OCI-LY3 (cell line): ENCODE results near the gene ANKRD28.

ENCODE experiments used
- H2AFZ ChIP-seq: fragments of 200-600, 300-600 bp; shearing (Covaris generic); 2 replicates; pipeline ENCODE4 v1.6.0; 2014; ENCODE audit warnings: antibody characterized with exemption, low read depth, low read length
- H3K27ac ChIP-seq: fragments of 200-600, 300-600 bp; sonication (generic); 2 replicates; pipeline ENCODE4 v1.5.1; 2014; ENCODE audit warnings: mild to moderate bottlenecking, low read length, moderate library complexity, mixed read lengths
- H3K27me3 ChIP-seq: fragments of 200-600, 300-600 bp; sonication (generic); 2 replicates; pipeline ENCODE4 v1.6.1; 2014; ENCODE audit warnings: low read depth, low read length, mixed read lengths
- H3K36me3 ChIP-seq: fragments of 200-600, 300-600 bp; sonication (generic); replicated peaks from 2 replicates; pipeline ENCODE3; 2014; ENCODE audit warnings: low read depth, low read length, mixed read lengths
- H3K4me1 ChIP-seq: fragments of 300-600, 200-600 bp; sonication (generic); 2 replicates; pipeline ENCODE4 v1.6.1; 2014; ENCODE audit warnings: low read length, mixed read lengths
- H3K4me2 ChIP-seq: fragments of 200-600, 300-600 bp; sonication (generic); 2 replicates; pipeline ENCODE4 v1.6.1; 2014; ENCODE audit warnings: low read length, mixed read lengths
- H3K4me3 ChIP-seq: fragments of 300-600, 200-600 bp; sonication (generic); 2 replicates; pipeline ENCODE4 v1.5.1; 2014; ENCODE audit warnings: antibody characterized with exemption, mild to moderate bottlenecking, low read length, moderate library complexity
- H3K79me2 ChIP-seq: fragments of 300-600, 200-600 bp; shearing (Covaris generic); 2 replicates; pipeline ENCODE4 v1.6.1; 2014; ENCODE audit warnings: mild to moderate bottlenecking, low read length, mixed read lengths
- H3K9ac ChIP-seq: fragments of 300-600, 200-600 bp; shearing (Covaris generic); 2 replicates; pipeline ENCODE4 v1.6.0; 2014; ENCODE audit warnings: mild to moderate bottlenecking, low read length, moderate library complexity
- H3K9me3 ChIP-seq: fragments of 200-600, 300-600 bp; shearing (Covaris generic); 2 replicates; pipeline ENCODE4 v1.6.1; 2014; ENCODE audit warnings: low read length, mixed read lengths; ENCODE audit not compliant: insufficient read depth
- H4K20me1 ChIP-seq: fragments of 200-600, 300-600 bp; sonication (generic); 2 replicates; pipeline ENCODE4 v1.6.1; 2016; ENCODE audit warnings: low read length, mixed read lengths; ENCODE audit not compliant: insufficient read depth
- EZH2phosphoT487 ChIP-seq: fragments of 200-600 bp; shearing (Covaris generic); IDR thresholded peaks from 2 replicates; pipeline ENCODE4 v1.6.1; 2018; ENCODE audit warnings: antibody characterized with exemption, mixed run types, low read depth
- TF ChIP-seq, protein P1 (sequence below): fragments of 200-600, 300-600 bp; sonication (generic); IDR thresholded peaks from 2 replicates; pipeline ENCODE4 v1.5.1; 2014; ENCODE audit warnings: antibody characterized with exemption, low read length, low read depth

ANKRD28 gene

DNA sequence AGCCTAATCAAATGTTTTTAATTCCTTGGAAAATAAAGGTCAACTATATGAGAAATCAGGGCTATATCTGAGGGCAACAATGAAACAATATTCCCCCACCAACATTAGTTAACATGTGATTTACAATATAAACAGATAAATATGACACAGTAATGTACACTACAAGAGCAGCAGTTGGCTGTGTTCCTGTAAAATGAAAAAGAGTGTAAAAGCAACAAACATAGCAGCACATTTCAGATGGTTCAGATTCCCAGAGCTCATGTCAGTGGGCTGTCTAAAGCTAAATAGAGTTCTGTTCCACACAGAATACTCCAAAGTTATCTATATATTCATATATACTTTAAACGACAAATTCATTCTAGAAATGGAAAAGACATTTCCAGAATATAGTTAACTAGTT, 42.6 kb downstream of the ANKRD28 start:
- H3K27ac ChIP-seq = no peak overlapping the region

DNA sequence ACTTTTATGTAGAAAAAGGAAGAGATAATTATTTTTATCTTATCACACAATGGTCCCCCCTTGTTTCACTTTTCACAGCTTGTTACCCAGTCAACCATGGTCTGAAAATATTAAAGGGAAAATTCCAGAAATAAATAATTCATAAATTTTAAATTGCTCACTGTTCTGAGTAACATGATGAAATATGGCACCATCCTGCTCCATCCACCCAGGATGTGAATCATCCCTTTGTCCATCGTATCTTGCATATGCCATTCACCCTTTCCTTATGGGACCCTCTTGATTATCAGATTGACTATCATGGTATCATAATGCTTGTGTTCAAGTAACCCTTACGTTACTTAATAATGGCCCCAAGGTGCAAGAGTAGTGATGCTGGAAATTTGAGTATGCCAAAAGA, 43.7 kb downstream of the ANKRD28 start:
- Histone ChIP-seq H3K9me3 (no peaks in the 10 kb centered on the region), H3K36me3 (peaks cover 13% of the 10 kb centered on the region), H3K27ac (no peak overlapping the region), H3K4me1 (peaks cover 8% of the 10 kb centered on the region), H3K9ac (no peak overlapping the region), H3K4me3 (no peak overlapping the region), H2AFZ (no peak overlapping the region), H4K20me1 (no peaks in the 10 kb centered on the region), H3K4me2 (no peak overlapping the region), H3K27me3 (no peaks in the 10 kb centered on the region), H3K79me2 (no peaks in the 10 kb centered on the region)
- TF ChIP-seq, protein P1, sequence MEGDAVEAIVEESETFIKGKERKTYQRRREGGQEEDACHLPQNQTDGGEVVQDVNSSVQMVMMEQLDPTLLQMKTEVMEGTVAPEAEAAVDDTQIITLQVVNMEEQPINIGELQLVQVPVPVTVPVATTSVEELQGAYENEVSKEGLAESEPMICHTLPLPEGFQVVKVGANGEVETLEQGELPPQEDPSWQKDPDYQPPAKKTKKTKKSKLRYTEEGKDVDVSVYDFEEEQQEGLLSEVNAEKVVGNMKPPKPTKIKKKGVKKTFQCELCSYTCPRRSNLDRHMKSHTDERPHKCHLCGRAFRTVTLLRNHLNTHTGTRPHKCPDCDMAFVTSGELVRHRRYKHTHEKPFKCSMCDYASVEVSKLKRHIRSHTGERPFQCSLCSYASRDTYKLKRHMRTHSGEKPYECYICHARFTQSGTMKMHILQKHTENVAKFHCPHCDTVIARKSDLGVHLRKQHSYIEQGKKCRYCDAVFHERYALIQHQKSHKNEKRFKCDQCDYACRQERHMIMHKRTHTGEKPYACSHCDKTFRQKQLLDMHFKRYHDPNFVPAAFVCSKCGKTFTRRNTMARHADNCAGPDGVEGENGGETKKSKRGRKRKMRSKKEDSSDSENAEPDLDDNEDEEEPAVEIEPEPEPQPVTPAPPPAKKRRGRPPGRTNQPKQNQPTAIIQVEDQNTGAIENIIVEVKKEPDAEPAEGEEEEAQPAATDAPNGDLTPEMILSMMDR = no peak
- TF ChIP-seq EZH2phosphoT487 = no peak

More for the DNA sequence above, 42.6 kb downstream of the ANKRD28 start:
- H3K9ac ChIP-seq = no peak overlapping the region
- no peak overlapping the region for H2AFZ ChIP-seq
- no peak overlapping the region for H3K4me3 ChIP-seq
- no peaks in the 10 kb centered on the region for H3K79me2 ChIP-seq
- peaks cover 6% of the 10 kb centered on the region for H3K36me3 ChIP-seq
- no peaks in the 10 kb centered on the region for H3K9me3 ChIP-seq
- no peak overlapping the region for H3K4me2 ChIP-seq
- H4K20me1 ChIP-seq = no peaks in the 10 kb centered on the region
- H3K27me3 ChIP-seq = no peaks in the 10 kb centered on the region
- H3K4me1 ChIP-seq = peaks cover 8% of the 10 kb centered on the region
- no peak for TF ChIP-seq EZH2phosphoT487
- TF ChIP-seq, protein P1 = no peak

- Histone ChIP-seq H3K4me2 (no peak overlapping the region), H3K9me3 (no peaks in the 10 kb centered on the region), H3K36me3 (peaks cover 13% of the 10 kb centered on the region), H3K4me3 (no peak overlapping the region), H3K9ac (no peak overlapping the region), H3K79me2 (no peaks in the 10 kb centered on the region), H4K20me1 (no peaks in the 10 kb centered on the region), H2AFZ (no peak overlapping the region), H3K27me3 (no peaks in the 10 kb centered on the region), H3K4me1 (peaks cover 8% of the 10 kb centered on the region), H3K27ac (no peak overlapping the region)
- TF ChIP-seq EZH2phosphoT487 = no peak
- TF ChIP-seq, protein P1 = no peak
Observed at GRCh38 chr3:15753056-15753710, 44.6 kb downstream of the ANKRD28 start.

DNA sequence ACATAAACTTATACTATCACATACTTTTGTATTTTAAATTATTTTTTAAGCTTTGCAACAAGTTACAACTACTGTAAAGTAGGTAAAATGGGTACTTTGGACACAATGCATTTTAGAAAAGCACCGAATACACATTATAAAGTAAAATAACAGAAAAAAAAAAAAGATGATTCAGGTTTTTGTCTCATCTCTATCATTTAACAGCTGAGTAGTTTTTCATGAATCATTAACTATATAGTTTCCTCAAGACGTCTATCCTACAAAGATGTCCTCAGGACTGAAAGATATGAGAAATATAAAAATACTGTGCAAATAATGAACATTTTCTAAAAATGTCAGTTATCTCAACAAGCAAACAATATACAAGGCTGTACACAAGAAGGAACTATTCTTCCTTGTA, 46.9 kb downstream of the ANKRD28 start:
- Histone ChIP-seq H3K9me3 (no peaks in the 10 kb centered on the region), H3K27me3 (no peaks in the 10 kb centered on the region), H3K4me1 (peaks cover 17% of the 10 kb centered on the region), H3K4me3 (no peak overlapping the region), H3K79me2 (no peaks in the 10 kb centered on the region), H3K4me2 (no peak overlapping the region), H3K9ac (no peak overlapping the region), H3K27ac (no peak overlapping the region), H3K36me3 (peaks cover 13% of the 10 kb centered on the region), H2AFZ (no peak overlapping the region), H4K20me1 (no peaks in the 10 kb centered on the region)
- TF ChIP-seq EZH2phosphoT487 = no peak
- TF ChIP-seq, protein P1 = no peak
